Measurements from ENCODE around the gene ZNF260.
A peak's percentile ranks its signal among the peaks of the same experiment; 100 is the strongest.

Gene ZNF260

GRCh38 chr19:36489118-36489919 is 38.8 kb downstream of the ZNF260 start, which contains the start of gene ZNF566:
Gene ZNF566 (minus strand): TSS chr19:36489561. CDS start chr19:36476557, 13,004 bp downstream.
- peak; percentile 92 for DNase-seq

- DNase-seq = peak; percentile 28
These were observed 39.3 kb downstream of the ZNF260 start for GRCh38 chr19:36488846-36489117.

GRCh38 chr19:36488118-36488845 is 39.8 kb downstream of the ZNF260 start:
- no peak for DNase-seq

- no peak for DNase-seq
These were observed 44.4 kb downstream of the ZNF260 start for GRCh38 chr19:36483653-36484052.

DNA sequence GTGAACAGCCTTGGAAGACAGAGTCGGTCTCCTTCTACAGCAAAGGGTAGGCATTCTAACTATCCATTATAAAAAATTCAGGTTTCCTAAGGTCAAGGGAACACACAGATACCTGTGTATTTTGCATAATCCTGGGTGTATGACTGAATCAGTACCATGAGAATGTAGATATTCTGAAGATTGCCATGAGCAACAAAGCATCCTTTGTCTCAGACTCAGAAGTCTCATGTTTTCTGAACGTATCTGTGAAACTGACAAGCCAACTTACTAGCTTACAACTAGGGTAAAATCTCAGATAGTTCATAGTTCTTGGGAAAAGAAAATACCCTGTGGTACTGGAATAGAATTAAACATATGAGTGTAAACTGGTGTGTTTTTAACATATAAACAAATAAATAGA is 45.2 kb downstream of the ZNF260 start:
- DNase-seq = no peak

Data from GDM1 (cell line).